Measurements from ENCODE around the gene CD48. TPM values are rescaled to one million over a fixed set of nuclear protein-coding genes. Genes with fewer than 3 reads are reported as not detected.

CD48 gene
- total RNA-seq, 1 donor from 2014 or later: not detected

Other genes with a start within 250 kb of the CD48 start
- gene SLAMF6, start 188.6 kb downstream of the CD48 start, total RNA-seq (ENCODE audit: low replicate concordance): not detected in 2 replicates
- not detected in 2 replicates for gene CD84, start 132.3 kb downstream of the CD48 start, total RNA-seq (ENCODE audit: low replicate concordance)
- gene SLAMF1, start 64.8 kb downstream of the CD48 start, total RNA-seq (ENCODE audit: low replicate concordance): not detected in 2 replicates
- gene SLAMF7, start 27.4 kb upstream of the CD48 start, total RNA-seq (ENCODE audit: low replicate concordance): 0.45 and 0.48 TPM in 2 replicates
- not detected in 2 replicates for gene LY9, start 84.4 kb upstream of the CD48 start, total RNA-seq (ENCODE audit: low replicate concordance)
- 0.50 and 0.56 TPM in 2 replicates for gene CD244, start 151.1 kb upstream of the CD48 start, total RNA-seq (ENCODE audit: low replicate concordance)
- gene ITLN1, start 173.4 kb upstream of the CD48 start, total RNA-seq (ENCODE audit: low replicate concordance): 23.1 and 59.8 TPM in 2 replicates
- gene ITLN2, start 243.0 kb upstream of the CD48 start, total RNA-seq (ENCODE audit: low replicate concordance): 0.99 and 1.7 TPM in 2 replicates

Data from type B pancreatic cell (in vitro differentiated cells).